CD4-positive, alpha-beta T cell treated with Interleukin-1 beta for 1 hour (primary cell): ENCODE measurements around the gene ACE2.

Source experiments
- DNase-seq, 2 donors: peaks; one replicate each; pipeline ENCODE4 v3.0.0-alpha.2; 2020 to 2022

ACE2 gene

GRCh38 chrX:15570145-15570544 is 30.6 kb downstream of the ACE2 start:
- no peak for DNase-seq

- DNase-seq = no peak
These were observed 32.7 kb downstream of the ACE2 start for GRCh38 chrX:15567886-15568616.

GRCh38 chrX:15567267-15567666 is 33.5 kb downstream of the ACE2 start:
- DNase-seq = no peak

GRCh38 chrX:15566244-15566643 is 34.5 kb downstream of the ACE2 start:
- DNase-seq = no peak

- peak in 1 of 2 donors; percentile 5 for DNase-seq
These were observed 35.7 kb downstream of the ACE2 start for GRCh38 chrX:15564981-15565579.

- no peak for DNase-seq
These were observed 37.7 kb downstream of the ACE2 start for GRCh38 chrX:15563056-15563455.

GRCh38 chrX:15560924-15561323 is 39.8 kb downstream of the ACE2 start:
- DNase-seq = no peak

GRCh38 chrX:15559227-15559626 is 41.5 kb downstream of the ACE2 start:
- DNase-seq = no peak

- no peak for DNase-seq
These were observed 51.4 kb downstream of the ACE2 start for GRCh38 chrX:15549189-15550012.

GRCh38 chrX:15547356-15547755 is 53.4 kb downstream of the ACE2 start:
- DNase-seq = no peak

GRCh38 chrX:15546745-15547144 is 54.0 kb downstream of the ACE2 start:
- DNase-seq = no peak

GRCh38 chrX:15530318-15530717 is 70.4 kb downstream of the ACE2 start:
- DNase-seq = no peak

GRCh38 chrX:15529165-15529564 is 71.6 kb downstream of the ACE2 start:
- DNase-seq = no peak

- no peak for DNase-seq
These were observed 74.9 kb downstream of the ACE2 start for GRCh38 chrX:15525664-15526416.

GRCh38 chrX:15524417-15524816 is 76.3 kb downstream of the ACE2 start:
- no peak for DNase-seq

- DNase-seq = no peak
These were observed 77.7 kb downstream of the ACE2 start for GRCh38 chrX:15523088-15523487.

GRCh38 chrX:15522464-15522863 is 78.3 kb downstream of the ACE2 start:
- DNase-seq = no peak

- DNase-seq = no peak
These were observed 84.8 kb downstream of the ACE2 start for GRCh38 chrX:15515931-15516330.

GRCh38 chrX:15514279-15514678 is 86.5 kb downstream of the ACE2 start:
- no peak for DNase-seq

- no peak for DNase-seq
These were observed 88.3 kb downstream of the ACE2 start for GRCh38 chrX:15512401-15512965.

GRCh38 chrX:15511563-15511962 is 89.2 kb downstream of the ACE2 start:
- DNase-seq = no peak
